Endothelial cell of umbilical vein (primary cell): ENCODE data around the gene LRRTM4. TPM values are rescaled to one million over a fixed set of nuclear protein-coding genes. Genes with fewer than 3 reads are reported as not detected.

ENCODE experiments used
- BruUV-seq: library from RNA; stranded (reverse); fragments of 400-500 nt; replicated peaks from 2 replicates; lab custom pipeline; 2021; lab: Mats Ljungman, UMichigan
- CTCF ChIA-PET: fragments of 300-600, 350-600 bp; sonication (Branson Sonifier 250); formaldehyde crosslinking; loops from one replicate; lab custom pipeline; 2021; ENCODE audit warnings: antibody characterized with exemption, inconsistent platforms; lab: Charles Lee
- POLR2A ChIA-PET: fragments of 300-600, 350-600 bp; sonication (Branson Sonifier 250); formaldehyde crosslinking; loops from one replicate; lab custom pipeline; 2021; ENCODE audit warnings: antibody characterized with exemption, inconsistent platforms; lab: Charles Lee
- DNase-seq: peaks from one replicate; pipeline ENCODE4 v3.0.0-alpha.2; 2011; ENCODE audit warnings: low read depth, low spot score
- FAIRE-seq: peaks from 2 replicates; lab custom pipeline; 2011; peaks lifted over from hg19 to GRCh38; lab: Jason Lieb, UNC
- H2AFZ ChIP-seq: 2 replicates; pipeline ENCODE4 v1.6.0; 2012; ENCODE audit warnings: low read depth, low read length, control low read depth, inconsistent platforms
- H3K27ac ChIP-seq: 2 replicates; pipeline ENCODE4 v1.5.1; 2011; ENCODE audit warnings: low read depth, mild to moderate bottlenecking, control low read depth, low read length, moderate library complexity; ENCODE audit not compliant: insufficient read depth
- H3K27me3 ChIP-seq, 2 experiments: 2 replicates each; pipeline versions ENCODE4 v1.6.0 to v1.6.1; 2011; ENCODE audit warnings: low read length in 2 of 2, mixed read lengths in 1 of 2; ENCODE audit not compliant: control insufficient read depth in 2 of 2, insufficient read depth in 2 of 2
- H3K36me3 ChIP-seq, 2 experiments: 2 replicates in 1 of 2; 3 replicates in 1 of 2; pipeline ENCODE4 v1.5.1; 2011; ENCODE audit warnings: low read length in 2 of 2, mild to moderate bottlenecking in 1 of 2, moderate library complexity in 1 of 2; ENCODE audit not compliant: control insufficient read depth in 2 of 2, insufficient read depth in 2 of 2; ENCODE audit errors: extremely low read depth in 1 of 2
- H3K4me1 ChIP-seq: 3 replicates; pipeline ENCODE4 v1.5.1; 2011; ENCODE audit warnings: mild to moderate bottlenecking, low read length; ENCODE audit not compliant: control insufficient read depth, insufficient read depth; ENCODE audit errors: extremely low read depth
- H3K4me2 ChIP-seq: 2 replicates; pipeline ENCODE4 v1.6.1; 2011; ENCODE audit warnings: low read length, control low read depth, mixed read lengths; ENCODE audit not compliant: insufficient read depth
- H3K4me3 ChIP-seq, 3 experiments: fragments of 200-600 bp in 1 of 3; sonication (generic), shearing (Covaris generic) in 1 of 3; replicated peaks in 1 of 3; 2 replicates each; pipeline ENCODE4 v1.5.1; 2011 to 2016; ENCODE audit warnings: control low read depth in 3 of 3, low read length in 3 of 3, mild to moderate bottlenecking in 2 of 3, inconsistent platforms in 1 of 3, low read depth in 1 of 3, moderate library complexity in 1 of 3; ENCODE audit not compliant: insufficient read depth in 1 of 3
- H3K79me2 ChIP-seq: 2 replicates; pipeline ENCODE4 v1.6.0; 2012; ENCODE audit warnings: low read length, inconsistent platforms; ENCODE audit not compliant: control insufficient read depth, insufficient read depth
- H3K9ac ChIP-seq: replicated peaks from 2 replicates; pipeline ENCODE3; 2011; ENCODE audit warnings: low read length, control low read depth; ENCODE audit not compliant: insufficient read depth; ENCODE audit errors: extremely low read depth
- H3K9me1 ChIP-seq: replicated peaks from 3 replicates; pipeline ENCODE4 v1.6.0; 2011; ENCODE audit warnings: mild to moderate bottlenecking, low read length; ENCODE audit not compliant: control insufficient read depth, insufficient read depth; ENCODE audit errors: extremely low read depth
- H3K9me3 ChIP-seq: replicated peaks from 2 replicates; pipeline ENCODE4 v1.5.1; 2012; ENCODE audit warnings: low read length, inconsistent platforms; ENCODE audit not compliant: control insufficient read depth, insufficient read depth
- H4K20me1 ChIP-seq: replicated peaks from 2 replicates; pipeline ENCODE3; 2011; ENCODE audit warnings: mild to moderate bottlenecking, low read length; ENCODE audit not compliant: control insufficient read depth, insufficient read depth; ENCODE audit errors: extremely low read depth
- CTCF ChIP-seq, 2 donors: IDR thresholded peaks; 1 replicate in 1 of 2; 2 replicates in 1 of 2; pipeline ENCODE4 v1.5.1; 2011; ENCODE audit warnings: low read length in 2 of 2, mild to moderate bottlenecking in 2 of 2, moderate library complexity in 2 of 2, control low read depth in 1 of 2, inconsistent platforms in 1 of 2, low read depth in 1 of 2; ENCODE audit not compliant: insufficient read depth in 1 of 2; ENCODE audit errors: extremely low read depth in 1 of 2
- EZH2 ChIP-seq: IDR thresholded peaks from 2 replicates; pipeline ENCODE4 v1.6.1; 2012; ENCODE audit warnings: borderline replicate concordance, low read depth, mild to moderate bottlenecking, moderate library complexity, low read length, inconsistent platforms; ENCODE audit not compliant: severe bottlenecking
- FOS ChIP-seq: IDR thresholded peaks from 2 replicates; pipeline ENCODE4 v1.6.1; 2011; ENCODE audit warnings: mild to moderate bottlenecking, low read length, moderate library complexity, borderline replicate concordance; ENCODE audit not compliant: insufficient read depth
- GATA2 ChIP-seq: IDR thresholded peaks from 2 replicates; pipeline ENCODE4 v1.7.0; 2011; ENCODE audit warnings: low read depth, mild to moderate bottlenecking, moderate library complexity, mixed read lengths, low read length; ENCODE audit not compliant: insufficient read length, insufficient read depth
- JUN ChIP-seq: IDR thresholded peaks from 2 replicates; pipeline ENCODE4 v1.6.1; 2011; ENCODE audit warnings: borderline replicate concordance, low read depth; ENCODE audit not compliant: insufficient read length, insufficient read depth
- MAX ChIP-seq: IDR thresholded peaks from 2 replicates; pipeline ENCODE4 v1.6.1; 2011; ENCODE audit not compliant: insufficient read depth, insufficient read length
- MYC ChIP-seq: IDR thresholded peaks from one replicate; pipeline ENCODE4 v1.6.1; 2011; ENCODE audit warnings: mild to moderate bottlenecking, low read depth, low read length
- POLR2A ChIP-seq: IDR thresholded peaks from 2 replicates; pipeline ENCODE4 v1.6.1; 2012; ENCODE audit warnings: low read depth, mild to moderate bottlenecking, control low read depth, low read length
- POLR2AphosphoS5 ChIP-seq: IDR thresholded peaks from 2 replicates; pipeline ENCODE4 v1.6.1; 2012; ENCODE audit warnings: low read depth, mild to moderate bottlenecking, control low read depth, low read length, moderate library complexity; ENCODE audit not compliant: insufficient read depth
- dilution Hi-C: fragments of 300-500 bp; cut with MboI; formaldehyde crosslinking; loops from one replicate; pipeline ENCODE4 v1.15.0; 2019; ENCODE audit warnings: low sequenced_read_pairs; ENCODE audit not compliant: extremely low pct_ligation_motif_present
- intact Hi-C: fragments of 100-400 bp; cut with micrococcal nuclease; formaldehyde crosslinking; loops from one replicate; pipeline ENCODE4 v1.10.0; 2022
- polyA plus RNA-seq, 4 experiments: library from polyadenylated mRNA; depleted of rRNA in 3 of 4; stranded (reverse) in 3 of 4; unstranded in 1 of 4; fragments of >200 nt; gene quantifications; 2 replicates each; pipeline versions ENCODE4 v1.2.1 to v1.2.3, GENCODE V29; 2011 to 2012; ENCODE audit warnings: missing spikeins in 1 of 4
- total RNA-seq: library from RNA; stranded (reverse); gene quantifications from 2 replicates; pipeline ENCODE4 v1.2.3, GENCODE V29; 2021

LRRTM4 gene
- total and polyA plus RNA-seq, 2 donors (not counting 3 experiments of a cell fraction or from before 2014, with no cell fraction given): not detected

GRCh38 chr2:76821731-76822130 lies 700.4 kb downstream of the LRRTM4 start:
- Histone ChIP-seq H3K27ac (no peak overlapping the region), H3K4me3 (no peak overlapping the region), H4K20me1 (no peaks in the 10 kb centered on the region), H3K27me3 (no peaks in the 10 kb centered on the region), H3K9me3 (no peaks in the 10 kb centered on the region), H3K9ac (no peak overlapping the region), H2AFZ (no peak overlapping the region), H3K9me1 (no peaks in the 10 kb centered on the region), H3K4me2 (no peak overlapping the region), H3K79me2 (no peaks in the 10 kb centered on the region), H3K4me1 (no peaks in the 10 kb centered on the region), H3K36me3 (no peaks in the 10 kb centered on the region)
- FAIRE-seq (no peak), DNase-seq (no peak)
- POLR2A ChIA-PET: no interaction called here
- CTCF ChIA-PET: interaction anchor here (1.2 kb wide), 1 partner anchor 9 kb away, joined by 4 read pairs; no protein-coding TSS in a partner anchor
- BruUV-seq: no TSS peak
- intact Hi-C loops (no loop called here), dilution Hi-C loops (no loop called here)
- no peak for TF ChIP-seq POLR2AphosphoS5
- TF ChIP-seq MYC: no peak
- TF ChIP-seq JUN: no peak
- no peak for TF ChIP-seq EZH2

GRCh38 chr2:76813084-76813483 lies 709.1 kb downstream of the LRRTM4 start:
- H3K4me3 ChIP-seq: no peak overlapping the region
- H3K9me1 ChIP-seq: no peaks in the 10 kb centered on the region
- dilution Hi-C loops (no loop called here), intact Hi-C loops (no loop called here)
- ChIA-PET POLR2A (no interaction called here), CTCF (interaction anchor here (0.8 kb wide), 1 partner anchor 9 kb away, joined by 4 read pairs; no protein-coding TSS in a partner anchor)
- no peaks in the 10 kb centered on the region for H3K9me3 ChIP-seq
- DNase-seq (no peak), FAIRE-seq (no peak)
- H3K4me2 ChIP-seq: no peak overlapping the region
- H3K79me2 ChIP-seq: no peaks in the 10 kb centered on the region
- no peaks in the 10 kb centered on the region for H4K20me1 ChIP-seq
- TF ChIP-seq MYC (no peak), MAX (no peak), CTCF (IDR thresholded peaks at IDR 0.05; ENCODE audit: extremely low read depth in 1 of 2, insufficient read depth in 1 of 2, low read depth in 1 of 2, low read length in 2 of 2) (no peak), GATA2 (no peak), EZH2 (no peak), JUN (no peak), POLR2AphosphoS5 (no peak), FOS (no peak), POLR2A (no peak)
- H3K4me1 ChIP-seq: no peaks in the 10 kb centered on the region
- no peak overlapping the region for H3K27ac ChIP-seq
- H3K36me3 ChIP-seq: no peaks in the 10 kb centered on the region
- BruUV-seq: no TSS peak
- no peak overlapping the region for H3K9ac ChIP-seq
- H2AFZ ChIP-seq: no peak overlapping the region
- no peaks in the 10 kb centered on the region for H3K27me3 ChIP-seq
